Lung (tissue), 12 donors: ENCODE data around the gene SRC. TPM values are rescaled to one million over a fixed set of nuclear protein-coding genes. Genes with fewer than 3 reads are reported as not detected.
A peak's percentile ranks its signal among the peaks of the same experiment; 100 is the strongest.

Experiments
- ATAC-seq: fragments of 200-7000 bp; cut with Tn5 transposase; one replicate; pipeline ENCODE4 v1.9.1; 2020; ENCODE audit warnings: moderate number of reproducible peaks; ENCODE audit not compliant: insufficient read depth, low FRiP score
- DNase-seq, 3 donors: peaks; one replicate each; pipeline ENCODE4 v3.0.0-alpha.2; 2013 to 2017
- H3K27ac ChIP-seq, 2 donors: one replicate each; pipeline ENCODE4 v1.5.1; 2013; ENCODE audit warnings: mild to moderate bottlenecking in 2 of 2, moderate library complexity in 2 of 2, control low read depth in 1 of 2, inconsistent platforms in 1 of 2, low read depth in 1 of 2, low read length in 1 of 2
- H3K27me3 ChIP-seq, 3 donors: one replicate each; pipeline ENCODE4 v1.5.1; 2013; ENCODE audit warnings: low read length in 2 of 3; ENCODE audit not compliant: control insufficient read depth in 3 of 3, insufficient read depth in 3 of 3
- H3K36me3 ChIP-seq, 4 donors: one replicate each; pipeline ENCODE4 v1.5.1; 2013; ENCODE audit warnings: low read length in 4 of 4, mild to moderate bottlenecking in 1 of 4, moderate library complexity in 1 of 4; ENCODE audit not compliant: control insufficient read depth in 4 of 4, insufficient read depth in 4 of 4
- H3K4me1 ChIP-seq, 5 donors: one replicate each; pipeline ENCODE4 v1.5.1; 2013; ENCODE audit warnings: low read length in 5 of 5, mild to moderate bottlenecking in 2 of 5, moderate library complexity in 1 of 5; ENCODE audit not compliant: control insufficient read depth in 5 of 5, insufficient read depth in 5 of 5
- H3K4me3 ChIP-seq: one replicate; pipeline ENCODE4 v1.5.1; 2013; ENCODE audit warnings: mild to moderate bottlenecking, control low read depth, moderate library complexity
- H3K9ac ChIP-seq, 2 donors: one replicate each; pipeline ENCODE4 v1.5.1; 2013; ENCODE audit warnings: low read length in 2 of 2, control low read depth in 1 of 2; ENCODE audit not compliant: insufficient read depth in 1 of 2
- H3K9me3 ChIP-seq, 4 donors: one replicate each; pipeline ENCODE4 v1.5.1; 2013; ENCODE audit warnings: low read length in 3 of 4, mild to moderate bottlenecking in 1 of 4, moderate library complexity in 1 of 4; ENCODE audit not compliant: control insufficient read depth in 4 of 4, insufficient read depth in 3 of 4
- WGBS, 2 donors: extraction: QIAGEN DNeasy Blood & Tissue Kit; methylation state at CpG; one replicate each; pipeline ENCODE4 v1.1.7; 2013; 5-methylcytosine and 5-hydroxymethylcytosine counted together
- polyA plus RNA-seq, 2 donors: library from polyadenylated mRNA; stranded (reverse); fragments of 200-250 nt; gene quantifications; one replicate each; pipeline ENCODE4 v1.2.1, GENCODE V29; 2013
- total RNA-seq, 2 donors: library from RNA; depleted of rRNA in 1 of 2; stranded (reverse); fragments of >200 nt in 1 of 2; gene quantifications; one replicate each; pipeline ENCODE4 v1.2.1, GENCODE V29; 2014 to 2021
- TF ChIP-seq, protein P1 (sequence below): IDR thresholded peaks from 2 replicates; pipeline ENCODE4 v1.5.1; 2012; ENCODE audit warnings: mild to moderate bottlenecking; ENCODE audit errors: control extremely low read depth, extremely low read depth
- donor health status: control.
- donor health status: control.
- donor health status: Bipolar disorder and iron deficiency.
- donor health status: healthy.
- donor health status: DM: yes; HTN: yes; CAD: no.

SRC gene
- total and polyA plus RNA-seq, 4 donors: 35.6 to 69.5 (median 50.1) TPM

DNA sequence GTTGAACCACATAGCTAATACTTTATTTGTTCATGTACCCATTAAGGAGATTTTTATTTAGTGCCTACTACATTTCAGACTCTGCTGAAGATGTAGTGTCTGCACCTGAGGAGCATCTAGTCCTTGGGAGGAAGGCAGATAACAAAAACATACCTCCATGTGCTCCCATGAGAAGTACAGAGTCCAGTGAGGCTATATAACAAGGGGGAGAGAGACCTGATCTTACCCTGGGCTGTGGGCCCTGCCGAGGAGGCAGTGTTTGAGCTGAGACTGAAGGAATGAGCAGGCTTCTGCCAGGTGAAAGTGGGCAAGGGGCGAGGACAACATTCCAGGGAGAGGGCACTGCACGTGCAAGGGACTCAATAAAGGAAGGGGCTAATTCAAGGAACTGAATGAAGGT is 44.4 kb upstream of the SRC start:
- H3K9me3 ChIP-seq: no peaks in the 10 kb centered on the region
- H3K27me3 ChIP-seq: no peaks in the 10 kb centered on the region
- TF ChIP-seq, protein P1, sequence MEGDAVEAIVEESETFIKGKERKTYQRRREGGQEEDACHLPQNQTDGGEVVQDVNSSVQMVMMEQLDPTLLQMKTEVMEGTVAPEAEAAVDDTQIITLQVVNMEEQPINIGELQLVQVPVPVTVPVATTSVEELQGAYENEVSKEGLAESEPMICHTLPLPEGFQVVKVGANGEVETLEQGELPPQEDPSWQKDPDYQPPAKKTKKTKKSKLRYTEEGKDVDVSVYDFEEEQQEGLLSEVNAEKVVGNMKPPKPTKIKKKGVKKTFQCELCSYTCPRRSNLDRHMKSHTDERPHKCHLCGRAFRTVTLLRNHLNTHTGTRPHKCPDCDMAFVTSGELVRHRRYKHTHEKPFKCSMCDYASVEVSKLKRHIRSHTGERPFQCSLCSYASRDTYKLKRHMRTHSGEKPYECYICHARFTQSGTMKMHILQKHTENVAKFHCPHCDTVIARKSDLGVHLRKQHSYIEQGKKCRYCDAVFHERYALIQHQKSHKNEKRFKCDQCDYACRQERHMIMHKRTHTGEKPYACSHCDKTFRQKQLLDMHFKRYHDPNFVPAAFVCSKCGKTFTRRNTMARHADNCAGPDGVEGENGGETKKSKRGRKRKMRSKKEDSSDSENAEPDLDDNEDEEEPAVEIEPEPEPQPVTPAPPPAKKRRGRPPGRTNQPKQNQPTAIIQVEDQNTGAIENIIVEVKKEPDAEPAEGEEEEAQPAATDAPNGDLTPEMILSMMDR: no peak
- H3K9ac ChIP-seq: no peak overlapping the region
- H3K4me1 ChIP-seq: peaks cover 0 to 23% (median 8%) of the 10 kb centered on the region in 5 donors
- H3K36me3 ChIP-seq: peaks cover 10 to 28% (median 18%) of the 10 kb centered on the region in 4 donors
- H3K27ac ChIP-seq: no peak overlapping the region
- 94 to 96% methylated on average over 3 of the region's 3 CpGs for WGBS, 2 donors
- DNase-seq: no peak
- H3K4me3 ChIP-seq: no peak overlapping the region
- ATAC-seq: no peak

DNA sequence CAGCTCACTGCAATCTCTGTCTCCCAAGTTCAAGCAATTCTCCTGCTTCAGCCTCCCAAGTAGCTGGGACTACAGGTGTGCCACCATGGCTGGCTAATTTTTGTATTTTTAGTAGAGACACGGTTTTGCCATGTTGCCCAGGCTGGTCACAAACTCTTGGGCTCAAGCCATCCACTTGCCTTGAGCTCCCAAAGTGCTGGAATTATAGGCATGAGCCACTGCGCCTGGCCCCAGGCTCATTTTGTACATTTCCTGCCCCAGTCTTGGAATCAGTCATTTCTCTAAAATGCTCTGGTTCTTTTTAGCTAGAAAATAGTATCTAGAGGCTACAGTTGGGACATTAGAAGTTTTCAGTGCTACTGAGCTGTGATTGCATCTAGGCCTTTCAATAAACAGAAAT is 43.0 kb upstream of the SRC start:
- Histone ChIP-seq H3K4me1 (peaks cover 0 to 25% (median 8%) of the 10 kb centered on the region in 5 donors), H3K4me3 (no peak overlapping the region), H3K27me3 (no peaks in the 10 kb centered on the region), H3K9me3 (no peaks in the 10 kb centered on the region), H3K36me3 (peaks cover 10 to 28% (median 21%) of the 10 kb centered on the region in 4 donors), H3K27ac (no peak overlapping the region), H3K9ac (no peak overlapping the region)
- TF ChIP-seq, protein P1: no peak
- DNase-seq (no peak), ATAC-seq (no peak)
- WGBS, 2 donors: 93 to 98% methylated on average over 2 of the region's 2 CpGs

DNA sequence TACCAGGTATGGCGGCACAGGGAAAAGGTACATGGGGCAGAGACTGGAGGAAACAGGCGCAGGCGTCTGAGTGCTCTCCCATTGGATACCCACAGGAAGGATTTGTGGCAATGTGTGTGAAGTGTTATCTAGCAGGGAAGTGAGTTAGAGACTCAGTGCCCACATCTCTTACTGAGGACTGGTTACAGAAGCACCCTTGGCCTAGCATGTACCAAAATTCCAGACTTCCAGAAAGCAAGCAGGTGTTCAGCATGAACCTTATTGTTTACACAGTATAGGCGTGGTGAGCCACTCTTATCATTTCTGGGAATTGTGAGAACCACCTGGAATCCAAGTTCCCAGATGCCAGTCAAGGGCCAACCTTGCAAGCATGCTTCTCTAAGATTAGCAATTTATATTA is 42.3 kb upstream of the SRC start:
- DNase-seq (no peak), ATAC-seq (no peak)
- TF ChIP-seq, protein P1: no peak
- Histone ChIP-seq H3K4me3 (no peak overlapping the region), H3K27me3 (no peaks in the 10 kb centered on the region), H3K36me3 (peaks cover 10 to 30% (median 24%) of the 10 kb centered on the region in 4 donors), H3K27ac (peak overlapping the region in 1 of 2 donors; percentile 19), H3K4me1 (peaks cover 0 to 25% (median 8%) of the 10 kb centered on the region in 5 donors), H3K9ac (no peak overlapping the region), H3K9me3 (no peaks in the 10 kb centered on the region)
- WGBS, 2 donors: 83 to 86% methylated on average over 4 of the region's 4 CpGs

DNA sequence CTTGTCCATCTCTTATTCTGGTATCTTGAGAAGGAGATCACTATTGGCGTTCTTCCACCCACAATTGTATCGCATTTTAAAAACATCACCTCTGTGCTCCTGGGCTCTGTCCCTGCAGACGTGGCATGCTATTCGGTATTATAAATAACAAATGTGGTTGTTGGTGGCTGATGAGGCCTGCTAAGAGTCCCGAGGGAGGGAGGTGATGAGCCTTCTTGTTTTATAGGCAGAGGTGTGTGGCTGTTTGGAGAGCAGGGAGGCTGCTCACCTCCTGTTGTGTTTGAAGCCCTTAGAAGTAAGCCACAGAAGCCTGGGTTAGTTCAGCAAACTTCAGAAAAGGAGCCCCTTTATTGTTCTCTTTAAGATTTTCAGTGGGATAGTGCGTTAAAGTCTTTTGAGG is 40.9 kb upstream of the SRC start:
- ATAC-seq (no peak), DNase-seq (no peak)
- 88 to 96% methylated on average over 6 of the region's 6 CpGs for WGBS, 2 donors
- H3K9me3 ChIP-seq: no peaks in the 10 kb centered on the region
- no peak overlapping the region for H3K4me3 ChIP-seq
- TF ChIP-seq, protein P1: no peak
- H3K36me3 ChIP-seq: peaks cover 10 to 34% (median 26%) of the 10 kb centered on the region in 4 donors
- peaks cover 0 to 18% (median 12%) of the 10 kb centered on the region in 5 donors for H3K4me1 ChIP-seq
- no peak overlapping the region for H3K9ac ChIP-seq
- H3K27me3 ChIP-seq: no peaks in the 10 kb centered on the region
- H3K27ac ChIP-seq: no peak overlapping the region
